ENCODE data around the gene RPTOR. TPM values are rescaled to one million over a fixed set of nuclear protein-coding genes. Genes with fewer than 3 reads are reported as not detected.

The RPTOR gene
- total and polyA plus RNA-seq, 2 donors (not counting 3 experiments of a cell fraction or from before 2014, with no cell fraction given) = 10.7 to 41.8 TPM

DNA sequence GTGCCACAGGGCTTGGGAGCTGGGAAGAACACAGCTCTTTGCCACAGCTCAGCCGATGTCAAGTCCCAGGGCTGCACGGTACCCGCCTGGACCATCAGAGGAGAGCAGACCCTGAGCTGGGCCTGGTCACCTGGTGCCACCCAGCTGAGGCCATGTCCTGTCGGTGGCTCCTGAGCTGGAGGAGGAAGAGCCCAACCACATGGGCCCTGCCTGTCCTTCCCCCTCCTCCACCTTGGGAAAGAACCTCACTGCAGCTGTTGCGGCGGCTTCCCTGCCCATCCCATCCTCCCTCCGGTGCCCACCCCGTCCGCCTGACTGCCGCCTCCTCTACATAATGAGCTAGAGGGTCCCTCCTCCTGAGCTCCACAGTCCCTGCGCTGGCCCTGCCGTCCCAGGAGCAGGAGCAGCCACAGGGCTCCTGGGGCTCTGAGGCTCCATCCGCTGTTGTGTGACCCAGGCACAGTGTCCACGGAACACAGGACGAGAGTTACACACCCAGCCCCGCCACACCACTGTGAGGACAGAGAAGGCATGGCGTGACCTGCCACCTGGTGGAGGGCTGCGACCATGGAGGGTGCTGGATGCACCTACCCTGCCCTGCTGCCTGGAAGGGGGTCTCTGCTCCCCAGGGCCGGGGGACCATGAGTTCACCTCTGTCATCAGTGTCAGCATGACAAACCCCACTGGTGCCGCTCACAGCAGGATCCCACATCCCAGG, 425.6 kb downstream of the RPTOR start:
- DNase-seq (ENCODE audit: low read depth, low spot score) (no peak), FAIRE-seq (peak; percentile 18)
- Histone ChIP-seq H3K4me3 (replicated peaks in 1 of 3; ENCODE audit: insufficient read depth in 1 of 3, low read depth in 1 of 3, low read length in 3 of 3) (no peak overlapping the region), H3K9me1 (replicated peaks; ENCODE audit: control insufficient read depth, extremely low read depth, insufficient read depth, low read length) (no peaks in the 10 kb centered on the region), H2AFZ (ENCODE audit: low read depth, low read length) (no peak overlapping the region), H3K36me3 (ENCODE audit: control insufficient read depth in 2 of 2, extremely low read depth in 1 of 2, insufficient read depth in 2 of 2, low read length in 2 of 2) (no peaks in the 10 kb centered on the region), H3K4me1 (ENCODE audit: control insufficient read depth, extremely low read depth, insufficient read depth, low read length) (no peaks in the 10 kb centered on the region), H3K79me2 (ENCODE audit: control insufficient read depth, insufficient read depth, low read length) (no peaks in the 10 kb centered on the region), H3K9ac (replicated peaks; ENCODE audit: extremely low read depth, insufficient read depth, low read length) (no peak overlapping the region), H3K9me3 (replicated peaks; ENCODE audit: control insufficient read depth, insufficient read depth, low read length) (no peaks in the 10 kb centered on the region), H3K27ac (ENCODE audit: insufficient read depth, low read depth, low read length) (no peak overlapping the region), H4K20me1 (replicated peaks; ENCODE audit: control insufficient read depth, extremely low read depth, insufficient read depth, low read length) (no peaks in the 10 kb centered on the region), H3K27me3 (ENCODE audit: control insufficient read depth in 2 of 2, insufficient read depth in 2 of 2, low read length in 2 of 2) (no peaks in the 10 kb centered on the region), H3K4me2 (ENCODE audit: insufficient read depth, low read length) (no peak overlapping the region)
- TF ChIP-seq, protein P1, sequence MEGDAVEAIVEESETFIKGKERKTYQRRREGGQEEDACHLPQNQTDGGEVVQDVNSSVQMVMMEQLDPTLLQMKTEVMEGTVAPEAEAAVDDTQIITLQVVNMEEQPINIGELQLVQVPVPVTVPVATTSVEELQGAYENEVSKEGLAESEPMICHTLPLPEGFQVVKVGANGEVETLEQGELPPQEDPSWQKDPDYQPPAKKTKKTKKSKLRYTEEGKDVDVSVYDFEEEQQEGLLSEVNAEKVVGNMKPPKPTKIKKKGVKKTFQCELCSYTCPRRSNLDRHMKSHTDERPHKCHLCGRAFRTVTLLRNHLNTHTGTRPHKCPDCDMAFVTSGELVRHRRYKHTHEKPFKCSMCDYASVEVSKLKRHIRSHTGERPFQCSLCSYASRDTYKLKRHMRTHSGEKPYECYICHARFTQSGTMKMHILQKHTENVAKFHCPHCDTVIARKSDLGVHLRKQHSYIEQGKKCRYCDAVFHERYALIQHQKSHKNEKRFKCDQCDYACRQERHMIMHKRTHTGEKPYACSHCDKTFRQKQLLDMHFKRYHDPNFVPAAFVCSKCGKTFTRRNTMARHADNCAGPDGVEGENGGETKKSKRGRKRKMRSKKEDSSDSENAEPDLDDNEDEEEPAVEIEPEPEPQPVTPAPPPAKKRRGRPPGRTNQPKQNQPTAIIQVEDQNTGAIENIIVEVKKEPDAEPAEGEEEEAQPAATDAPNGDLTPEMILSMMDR (IDR thresholded peaks at IDR 0.05; ENCODE audit: extremely low read depth in 1 of 2, insufficient read depth in 1 of 2, low read depth in 1 of 2, low read length in 2 of 2) = peak; percentile 12 to 44
- TF ChIP-seq MYC (IDR thresholded peaks at IDR 0.05; ENCODE audit: low read depth, low read length) = no peak
- intact Hi-C loops (cut with micrococcal nuclease) (loop anchor here (1.0 kb wide), 1 partner anchor 104 kb away; no protein-coding TSS in a partner anchor), dilution Hi-C loops (cut with MboI; ENCODE audit: extremely low pct_ligation_motif_present, low sequenced_read_pairs) (no loop called here)
- POLR2A ChIA-PET = no interaction called here
- CTCF ChIA-PET = interaction anchor here (0.7 to 4.5 kb wide), 7 partner anchors 8 to 543 kb away, joined by 3 to 53 read pairs (median 5); no protein-coding TSS in a partner anchor
- BruUV-seq (replicated peaks) = no TSS peak

Data from endothelial cell of umbilical vein (primary cell).